HPDE6-E6E7 (cell line): ENCODE data around the gene TTLL11.

ENCODE experiments used
- DNase-seq: peaks from one replicate; pipeline ENCODE4 v3.0.0; 2011; ENCODE audit warnings: missing footprints; ENCODE audit errors: extremely low spot score

The TTLL11 gene

GRCh38 chr9:122092611-122093506 is at the start of gene TTLL11:
TTLL11 (minus strand) TSS chr9:122093308; CDS start chr9:122093148, 160 bp downstream.
- peak; percentile 91 for DNase-seq

GRCh38 chr9:122141671-122142070 is 48.6 kb upstream of the TTLL11 start:
- DNase-seq, result no peak

DNA sequence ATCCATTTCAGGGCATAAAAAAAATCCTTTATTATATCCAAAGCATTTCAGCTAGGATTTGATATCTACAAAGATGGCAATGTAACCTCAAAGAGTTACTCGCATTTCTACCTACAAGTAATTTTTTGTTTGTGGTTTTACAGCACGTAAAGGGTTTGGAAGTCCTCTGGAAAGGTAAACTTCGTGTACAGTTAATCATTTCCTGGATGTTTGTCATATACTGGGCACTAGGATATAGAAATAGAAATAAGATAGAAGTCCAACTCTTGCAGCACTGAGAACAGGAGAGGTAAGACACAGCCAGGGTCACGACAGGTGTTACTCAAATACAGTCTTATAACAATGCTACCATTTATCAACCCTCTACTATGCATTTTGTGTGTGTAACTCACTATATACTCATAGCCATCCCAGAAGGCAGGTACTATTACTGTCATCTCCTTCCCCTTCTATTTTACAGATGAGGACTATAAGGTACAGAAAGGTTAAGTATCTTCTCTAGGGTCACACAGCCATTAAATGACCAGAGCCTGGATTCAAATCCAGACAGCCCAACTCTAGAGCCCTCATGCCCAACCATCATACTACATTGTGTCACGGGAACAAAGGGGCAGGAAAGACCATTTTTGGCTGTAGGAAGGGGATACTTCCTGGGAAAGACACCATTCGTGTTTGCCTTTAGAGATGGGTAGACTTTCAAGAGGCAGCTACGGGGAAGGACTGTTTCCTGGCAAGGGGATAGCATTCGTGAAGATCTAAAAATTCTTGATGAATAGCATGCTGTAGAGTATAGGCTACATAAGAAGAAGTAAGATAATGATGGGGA is 47.5 kb upstream of the TTLL11 start:
- DNase-seq, result no peak

DNA sequence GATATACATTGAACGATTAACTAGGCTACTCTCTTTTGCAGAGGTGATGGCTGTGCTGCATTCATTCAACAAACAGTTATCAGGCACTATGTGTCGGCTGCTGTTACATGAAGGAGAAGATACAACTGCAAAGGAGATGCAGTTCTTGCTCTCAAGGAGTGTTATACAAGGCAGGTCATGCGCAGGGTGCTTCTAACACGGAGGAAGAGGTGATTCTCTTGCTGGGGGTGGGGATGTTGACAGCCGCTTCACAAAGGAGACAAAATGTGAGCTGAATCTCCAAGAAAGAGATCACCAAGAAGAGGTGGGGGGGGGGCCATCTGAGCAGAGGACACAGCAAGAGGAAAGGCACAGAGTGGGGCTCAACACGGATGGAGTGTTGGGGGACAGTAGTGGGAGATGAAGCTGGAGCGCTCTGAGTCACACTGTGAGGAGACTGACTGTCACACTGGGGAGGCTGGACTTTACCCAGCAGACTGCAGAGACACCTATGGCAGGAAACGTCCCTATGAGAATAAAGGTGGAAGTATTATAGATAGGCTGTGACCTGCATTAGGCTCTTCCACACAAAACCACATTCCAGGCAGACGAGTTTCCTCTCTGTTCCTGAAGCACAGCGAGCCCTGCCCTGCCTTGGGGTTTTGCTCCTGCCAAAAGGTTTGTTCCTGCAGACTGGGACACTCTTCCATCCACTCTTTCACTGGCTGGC is 45.6 kb upstream of the TTLL11 start:
- no peak for DNase-seq

DNA sequence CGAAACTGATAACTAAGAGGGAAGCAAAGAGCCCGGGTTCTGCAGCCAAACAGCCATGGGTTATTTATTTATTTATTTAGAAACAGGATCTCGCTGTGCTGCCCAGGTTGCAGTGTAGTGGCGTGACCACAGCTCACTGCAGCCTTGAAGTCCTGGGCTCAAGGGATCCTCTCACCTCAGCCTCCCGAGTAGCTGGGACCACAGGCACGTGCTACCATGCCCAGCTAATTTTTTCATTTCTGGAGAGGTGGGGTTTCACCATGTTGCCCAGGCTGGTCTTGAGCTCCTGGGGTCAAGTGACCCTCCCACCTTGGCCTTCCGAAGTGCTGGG is 42.4 kb upstream of the TTLL11 start:
- DNase-seq, result no peak

GRCh38 chr9:122134822-122135528 is 41.9 kb upstream of the TTLL11 start:
- no peak for DNase-seq

GRCh38 chr9:122133984-122134535 is 41.0 kb upstream of the TTLL11 start:
- DNase-seq, result no peak

DNA sequence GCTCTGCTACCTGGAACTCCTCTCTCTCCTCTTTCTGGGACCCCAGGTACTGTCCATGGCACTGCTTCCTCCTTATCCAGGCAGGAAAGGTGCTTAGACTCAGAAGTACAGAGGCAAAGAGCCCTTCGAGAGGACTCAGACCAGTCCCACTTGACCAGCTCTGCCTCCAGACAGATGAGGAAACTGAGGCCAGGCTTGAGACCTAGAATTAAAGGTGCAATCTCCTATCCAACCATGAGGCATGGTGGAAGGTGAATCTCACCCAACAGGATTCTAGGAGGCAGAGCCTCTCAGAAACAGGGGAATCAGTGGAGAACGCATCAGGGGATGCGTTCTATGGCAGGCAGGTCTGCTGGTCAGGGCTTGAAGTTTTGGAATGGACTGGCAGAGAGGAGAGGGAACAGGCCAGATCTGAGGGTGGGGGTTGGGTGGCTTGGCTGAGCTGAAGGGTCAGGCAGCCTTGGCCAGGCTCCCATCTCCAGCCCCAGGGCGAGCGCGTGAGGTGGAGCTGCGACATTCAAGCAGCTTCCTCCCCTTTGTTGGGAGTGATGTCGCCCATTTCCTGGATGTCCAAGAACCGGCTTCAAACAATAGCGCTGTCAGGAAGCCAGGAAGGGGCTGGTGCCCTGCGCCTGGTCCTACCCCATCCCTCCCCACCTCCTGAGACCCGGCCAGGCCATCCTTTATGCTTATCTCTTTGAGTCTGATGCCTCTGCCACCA is 40.3 kb upstream of the TTLL11 start:
- no peak for DNase-seq

DNA sequence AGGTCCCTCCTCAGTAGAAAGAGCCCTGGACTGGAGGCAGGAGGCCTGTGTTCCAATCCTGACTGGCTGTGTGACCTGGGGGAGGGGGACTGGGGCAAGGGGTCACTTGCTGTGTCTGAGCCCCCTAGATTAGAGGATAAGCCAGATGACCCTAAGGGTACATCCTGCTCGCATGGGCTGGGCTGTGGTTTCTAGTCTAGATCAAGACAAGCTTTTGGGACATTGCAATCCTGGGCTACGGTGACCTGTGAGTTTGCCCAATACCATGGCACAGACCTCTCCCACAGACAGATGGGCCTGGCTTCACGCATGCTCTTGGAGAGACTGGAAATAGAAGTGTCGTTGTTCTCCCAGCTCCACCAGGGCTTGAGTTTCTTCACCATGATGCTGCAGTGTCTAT is 39.4 kb upstream of the TTLL11 start:
- no peak for DNase-seq

DNA sequence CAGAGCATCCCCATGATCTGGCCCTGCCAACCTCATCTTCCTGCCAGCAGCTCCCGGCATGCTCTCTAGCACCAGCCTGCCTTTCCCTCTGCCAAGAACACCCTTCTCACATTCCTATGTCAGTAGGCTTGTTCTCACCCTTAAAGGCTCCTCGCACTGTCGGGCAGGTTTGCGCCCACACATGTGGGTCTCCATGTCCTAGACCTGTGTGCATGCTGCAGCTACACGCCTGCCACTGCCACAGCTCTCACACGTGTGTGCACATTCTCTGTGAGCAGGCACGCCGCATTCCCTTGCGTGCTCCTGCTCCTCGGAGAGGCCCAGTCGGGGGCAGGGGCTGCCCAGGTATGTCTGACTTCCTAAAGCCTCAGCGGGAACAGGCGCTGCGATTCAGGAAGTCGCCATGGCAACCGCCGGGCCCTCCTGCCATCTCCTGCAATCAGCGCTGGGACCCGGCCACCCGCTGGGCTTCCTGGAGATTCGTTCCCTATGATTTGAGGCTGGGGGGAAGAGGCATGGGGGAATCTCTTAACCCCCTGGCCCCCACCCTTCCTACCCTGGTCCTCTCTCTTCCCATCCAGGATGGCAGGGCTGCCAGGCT is 38.4 kb upstream of the TTLL11 start:
- no peak for DNase-seq

DNA sequence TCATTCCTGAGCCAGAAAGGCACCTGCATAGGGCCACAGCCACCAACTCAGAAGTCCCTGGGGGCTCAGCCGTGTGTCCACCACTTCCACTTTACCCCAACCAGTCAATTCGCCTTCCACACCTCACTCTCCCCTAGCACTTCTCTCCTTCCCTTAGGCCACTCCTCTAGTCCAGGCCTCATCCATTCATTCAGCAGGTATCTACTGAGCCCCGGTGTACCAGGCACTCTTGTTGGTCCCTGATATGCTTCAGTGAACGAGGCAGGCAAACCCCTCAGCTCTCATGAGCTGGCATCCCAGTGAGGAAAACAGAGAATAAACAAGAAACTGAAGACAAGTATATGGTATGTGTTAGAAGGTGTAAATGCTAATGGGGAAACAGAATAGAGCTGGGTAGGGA is 37.7 kb upstream of the TTLL11 start:
- DNase-seq, result no peak

GRCh38 chr9:122129969-122130368 is 36.9 kb upstream of the TTLL11 start:
- no peak for DNase-seq

DNA sequence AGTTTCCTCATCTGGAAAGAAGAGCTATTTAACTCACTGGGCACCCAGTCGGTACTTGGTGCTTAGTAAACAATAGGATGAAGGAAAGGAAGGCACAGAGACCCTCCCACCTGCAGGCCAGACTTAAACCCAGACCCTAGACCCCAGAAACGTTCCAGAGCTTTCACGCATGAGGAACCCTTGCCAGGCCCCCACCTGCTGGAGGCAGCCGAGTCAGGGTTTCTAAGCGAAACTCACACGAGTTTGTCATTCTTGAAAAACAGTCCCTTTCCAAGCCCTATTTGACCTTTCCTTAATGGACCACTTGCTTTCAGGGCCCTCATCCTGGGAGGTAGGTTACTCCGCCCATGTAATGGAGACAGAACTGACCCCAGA is 35.8 kb upstream of the TTLL11 start:
- no peak for DNase-seq

GRCh38 chr9:122128007-122128968 is 35.2 kb upstream of the TTLL11 start:
- no peak for DNase-seq

- DNase-seq, result no peak
Measured at GRCh38 chr9:122127396-122127798, 34.3 kb upstream of the TTLL11 start.

- peak; percentile 34 for DNase-seq
Measured at GRCh38 chr9:122126331-122127261, 33.5 kb upstream of the TTLL11 start.

DNA sequence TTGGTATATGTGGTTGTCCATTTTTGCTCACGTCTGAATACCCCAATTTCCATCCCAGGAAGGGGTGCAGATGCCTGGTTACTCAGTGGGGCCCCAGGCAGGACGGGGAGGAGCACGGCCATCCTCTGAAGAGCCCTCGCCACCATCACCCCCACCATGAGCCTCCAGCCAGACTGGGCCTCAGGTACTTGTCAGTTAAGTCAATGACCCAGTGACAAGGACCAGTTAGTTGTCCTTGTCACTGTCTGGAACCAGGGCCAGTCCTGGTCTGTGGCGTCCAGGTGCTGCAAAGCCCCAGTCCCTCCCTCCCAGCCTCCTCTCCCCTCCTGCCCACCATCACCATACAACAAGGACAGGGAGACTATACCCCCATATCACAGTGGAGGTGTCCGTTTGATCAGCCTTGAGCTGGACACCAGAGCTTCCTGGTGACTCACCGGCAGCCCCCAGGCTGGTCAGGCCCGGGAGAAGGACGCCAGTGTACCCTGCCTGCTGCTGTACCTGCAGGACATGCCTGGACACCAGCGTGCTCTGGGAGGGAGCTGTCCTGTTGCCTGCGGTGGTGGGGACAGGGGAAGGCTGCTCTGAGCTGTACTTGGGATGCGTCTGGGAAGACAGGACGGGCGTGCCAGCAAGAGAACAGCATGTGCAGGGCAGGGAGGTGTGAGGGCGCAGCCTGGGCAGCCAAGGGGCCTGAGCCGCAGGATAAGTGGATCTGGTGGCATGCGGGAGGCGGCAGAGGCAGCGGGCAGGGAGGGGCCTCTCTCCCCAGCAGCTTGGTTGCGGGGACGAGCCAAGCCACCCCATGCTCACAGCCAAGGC is 32.6 kb upstream of the TTLL11 start:
- peak; percentile 44 for DNase-seq
